Astrocyte of the cerebellum (primary cell): ENCODE results near the gene ENOX2.

Experiments
- DNase-seq: peaks from one replicate; pipeline ENCODE4 v3.0.0-alpha.2; 2011; ENCODE audit warnings: low read depth
- H3K4me3 ChIP-seq: 2 replicates; pipeline ENCODE4 v1.5.1; 2011; ENCODE audit warnings: mild to moderate bottlenecking, low read depth, low read length, moderate library complexity
- in situ Hi-C: cut with HindIII; loops from 2 replicates; pipeline ENCODE4 v1.10.0; 2017; ENCODE audit warnings: low sequenced_read_pairs
- TF ChIP-seq, protein P1 (sequence below): IDR thresholded peaks from 2 replicates; pipeline ENCODE4 v1.5.1; 2012; ENCODE audit warnings: low read length, low read depth, moderate library complexity, mild to moderate bottlenecking; ENCODE audit errors: missing control alignments

Gene ENOX2

DNA sequence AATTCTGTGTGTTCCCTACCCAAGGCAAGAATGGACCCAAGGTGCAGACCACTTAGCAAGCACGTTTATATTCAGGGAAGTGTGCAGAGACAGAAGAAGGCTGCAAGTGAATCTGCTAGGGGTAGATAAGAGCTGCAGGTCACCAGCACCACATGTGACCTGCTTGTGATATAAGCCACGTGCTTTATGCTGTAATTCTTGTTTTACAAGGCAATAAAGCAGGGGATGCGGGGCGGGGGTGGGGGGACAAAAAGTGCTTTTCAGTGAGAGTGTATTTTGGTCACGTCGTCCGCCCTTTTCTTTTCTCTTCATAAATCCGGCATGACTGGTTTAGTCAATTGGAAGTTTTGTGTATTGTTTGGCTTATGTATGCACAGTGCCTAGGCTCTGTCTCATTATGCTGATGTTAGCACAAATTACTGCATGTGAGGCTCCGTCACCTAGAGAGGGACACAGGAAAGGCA is 308.5 kb downstream of the ENOX2 start:
- TF ChIP-seq, protein P1, sequence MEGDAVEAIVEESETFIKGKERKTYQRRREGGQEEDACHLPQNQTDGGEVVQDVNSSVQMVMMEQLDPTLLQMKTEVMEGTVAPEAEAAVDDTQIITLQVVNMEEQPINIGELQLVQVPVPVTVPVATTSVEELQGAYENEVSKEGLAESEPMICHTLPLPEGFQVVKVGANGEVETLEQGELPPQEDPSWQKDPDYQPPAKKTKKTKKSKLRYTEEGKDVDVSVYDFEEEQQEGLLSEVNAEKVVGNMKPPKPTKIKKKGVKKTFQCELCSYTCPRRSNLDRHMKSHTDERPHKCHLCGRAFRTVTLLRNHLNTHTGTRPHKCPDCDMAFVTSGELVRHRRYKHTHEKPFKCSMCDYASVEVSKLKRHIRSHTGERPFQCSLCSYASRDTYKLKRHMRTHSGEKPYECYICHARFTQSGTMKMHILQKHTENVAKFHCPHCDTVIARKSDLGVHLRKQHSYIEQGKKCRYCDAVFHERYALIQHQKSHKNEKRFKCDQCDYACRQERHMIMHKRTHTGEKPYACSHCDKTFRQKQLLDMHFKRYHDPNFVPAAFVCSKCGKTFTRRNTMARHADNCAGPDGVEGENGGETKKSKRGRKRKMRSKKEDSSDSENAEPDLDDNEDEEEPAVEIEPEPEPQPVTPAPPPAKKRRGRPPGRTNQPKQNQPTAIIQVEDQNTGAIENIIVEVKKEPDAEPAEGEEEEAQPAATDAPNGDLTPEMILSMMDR: no peak
- in situ Hi-C loops: no loop called here

DNA sequence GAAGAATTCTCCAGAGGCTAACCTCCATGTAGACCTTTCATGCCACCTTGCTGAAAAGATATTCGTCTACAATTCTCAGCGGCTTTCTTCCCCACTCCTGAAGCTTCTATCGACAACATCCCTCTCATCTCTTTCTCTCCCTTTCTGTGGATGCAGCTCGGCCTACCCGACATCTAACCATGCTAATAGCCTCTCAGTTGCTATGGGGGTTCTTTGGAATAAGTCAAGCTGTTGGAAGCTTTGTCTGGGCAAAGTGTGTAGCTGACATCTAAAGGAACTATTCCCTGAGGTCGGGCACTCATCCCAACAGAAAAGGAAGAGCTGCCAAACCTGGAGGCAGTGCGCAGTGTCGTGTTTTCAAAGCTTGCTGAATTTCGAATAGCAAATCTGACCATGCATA is 309.1 kb downstream of the ENOX2 start:
- TF ChIP-seq, protein P1: no peak

More for the DNA sequence above, 308.5 kb downstream of the ENOX2 start:
- no peak for DNase-seq
- no peak overlapping the region for H3K4me3 ChIP-seq

DNA sequence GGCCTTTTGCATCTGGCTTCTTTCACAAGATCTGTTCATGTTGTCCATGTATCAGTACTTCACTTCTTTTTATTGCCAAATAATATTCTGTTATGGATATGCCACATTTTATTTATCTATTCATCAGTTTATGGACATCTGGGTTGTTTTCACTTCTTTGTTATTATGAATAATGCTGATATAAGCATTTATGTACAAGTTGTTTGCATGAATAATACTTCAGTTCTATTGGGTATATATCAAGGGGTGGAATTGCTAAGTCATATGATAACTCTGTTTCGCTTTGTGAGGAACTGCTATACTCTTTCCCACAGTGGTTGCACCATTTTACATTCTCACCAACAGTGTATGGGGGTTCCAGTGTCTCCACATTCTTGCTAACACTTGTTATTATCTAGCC is 310.8 kb downstream of the ENOX2 start:
- DNase-seq: no peak
- TF ChIP-seq, protein P1: no peak
- no peak overlapping the region for H3K4me3 ChIP-seq
- in situ Hi-C loops: no loop called here

More for the DNA sequence above, 309.1 kb downstream of the ENOX2 start:
- no peak for DNase-seq
- in situ Hi-C loops: no loop called here
- H3K4me3 ChIP-seq: no peak overlapping the region

DNA sequence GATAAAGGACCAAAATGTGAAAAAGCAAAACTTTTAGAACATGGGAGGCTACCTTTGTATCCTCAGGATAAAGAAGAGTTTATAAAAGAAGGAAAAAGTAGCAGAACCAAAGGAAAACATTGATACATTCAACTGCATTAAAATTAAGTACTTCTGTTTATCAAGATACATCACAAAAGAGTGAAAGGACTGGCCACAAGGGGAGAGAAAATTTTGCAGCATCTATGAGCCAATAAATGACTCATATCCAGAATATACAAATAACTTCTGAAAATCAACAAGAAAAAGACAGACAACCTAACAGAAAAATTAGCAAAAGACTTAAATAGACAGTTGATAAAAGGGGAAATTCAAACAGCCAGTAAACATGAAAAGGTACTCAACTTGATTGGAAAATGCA is 324.1 kb downstream of the ENOX2 start:
- TF ChIP-seq, protein P1: no peak
- in situ Hi-C loops: no loop called here
- H3K4me3 ChIP-seq: no peak overlapping the region
- DNase-seq: no peak

DNA sequence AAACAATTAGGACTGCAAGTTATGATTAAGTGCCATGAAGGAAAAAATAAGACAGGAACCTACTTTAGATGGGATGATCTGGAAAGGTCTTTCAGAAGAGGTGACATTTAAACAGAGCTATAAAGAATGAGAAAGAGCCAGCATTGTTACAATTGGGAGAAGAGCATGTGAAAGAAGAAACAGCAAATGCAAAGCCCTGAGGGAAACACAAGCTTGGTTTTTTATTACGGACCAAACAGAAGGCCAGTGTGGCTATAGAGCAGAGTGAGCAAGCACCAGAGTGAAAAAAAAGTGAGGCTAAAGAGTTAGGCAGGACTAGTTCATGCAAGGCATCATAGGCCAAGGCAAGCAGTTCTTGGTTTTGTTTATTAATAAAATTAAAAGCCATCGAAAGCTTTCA is 325.6 kb downstream of the ENOX2 start:
- DNase-seq: no peak
- in situ Hi-C loops: no loop called here
- H3K4me3 ChIP-seq: no peak overlapping the region
- TF ChIP-seq, protein P1: no peak

DNA sequence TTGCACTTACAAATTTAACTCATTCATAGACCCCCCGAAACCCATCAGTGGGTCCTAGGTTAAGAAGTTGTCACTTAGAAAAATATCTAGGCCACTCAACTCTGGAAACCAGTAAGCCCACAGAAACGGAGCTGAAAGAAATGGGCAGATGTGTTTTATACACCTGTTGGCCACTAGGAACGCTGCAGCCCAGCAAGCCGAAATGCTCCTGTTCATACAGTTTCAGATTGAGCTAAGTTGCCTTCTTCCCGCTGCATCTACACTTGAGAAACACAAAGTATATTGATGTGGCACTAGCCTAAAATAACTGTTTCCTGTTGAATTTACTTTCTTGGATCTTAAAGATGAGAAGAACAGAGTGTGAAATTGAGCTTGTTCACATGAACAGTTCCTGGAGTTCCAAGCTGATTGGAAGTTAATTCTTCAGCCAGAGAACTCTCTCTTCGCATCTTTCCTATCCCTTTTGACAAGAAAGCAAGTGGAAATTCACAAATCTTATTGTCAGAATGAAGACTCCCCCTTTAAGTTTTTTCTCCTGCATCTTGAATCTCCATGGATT is 327.1 kb downstream of the ENOX2 start:
- in situ Hi-C loops: no loop called here
- peak; percentile 6 for DNase-seq
- TF ChIP-seq, protein P1: peak; percentile 84

More for the DNA sequence above, 327.1 kb downstream of the ENOX2 start:
- no peak overlapping the region for H3K4me3 ChIP-seq
